Ovary (tissue), 9 donors: ENCODE results near the gene SSH3. TPM values are rescaled to one million over a fixed set of nuclear protein-coding genes. Genes with fewer than 3 reads are reported as not detected.
A peak's percentile ranks its signal among the peaks of the same experiment; 100 is the strongest.

Source experiments
- DNase-seq, 5 donors: peaks; one replicate each; pipeline ENCODE4 v3.0.0-alpha.2; 2019 to 2020
- H3K27ac ChIP-seq, 2 donors: fragments of 200-600 bp; one replicate each; pipeline versions ENCODE4 v1.5.1 to v1.8.0; 2019 to 2022
- H3K27me3 ChIP-seq: fragments of 200-600 bp; one replicate; pipeline ENCODE4 v1.8.0; 2022
- H3K36me3 ChIP-seq: fragments of 200-600 bp; sonication (generic); one replicate; pipeline ENCODE4 v1.5.1; 2019
- H3K4me1 ChIP-seq: one replicate; pipeline ENCODE4 v1.8.1; 2013; ENCODE audit warnings: mild to moderate bottlenecking, moderate library complexity; ENCODE audit not compliant: insufficient read depth
- H3K4me3 ChIP-seq: fragments of 200-600 bp; sonication (generic); one replicate; pipeline ENCODE4 v1.5.1; 2017
- H3K9me3 ChIP-seq, 2 donors: fragments of 200-600 bp in 1 of 2; sonication (generic) in 1 of 2; one replicate each; pipeline versions ENCODE4 v1.5.1 to v1.8.1; 2013 to 2019; ENCODE audit warnings: mild to moderate bottlenecking in 1 of 2, moderate library complexity in 1 of 2
- EP300 ChIP-seq: sonication (generic); formaldehyde crosslinking; IDR thresholded peaks from one replicate; pipeline ENCODE4 v1.6.1; 2017; ENCODE audit warnings: antibody characterized with exemption
- POLR2A ChIP-seq: fragments of 450-650 bp; IDR thresholded peaks from one replicate; pipeline ENCODE4 v1.6.1; 2017; ENCODE audit warnings: antibody characterized with exemption, mild to moderate bottlenecking, moderate library complexity
- WGBS, 3 donors: extraction: QIAGEN DNeasy Blood & Tissue Kit in 1 of 3; methylation state at CpG; one replicate each; pipeline versions ENCODE4 v1.1.5 to v1.1.7; 2013 to 2017; 5-methylcytosine and 5-hydroxymethylcytosine counted together
- intact Hi-C, 4 donors: fragments of 100-400 bp; cut with DNase I; formaldehyde crosslinking; loops; one replicate each; pipeline versions ENCODE4 v1.11.0 to v1.15.1; 2022 to 2023
- polyA plus RNA-seq, 2 donors: library from polyadenylated mRNA; stranded (reverse); fragments of 200-250 nt in 1 of 2; fragments of 350-450 nt in 1 of 2; fragmentation: Illumina TruSeq in 1 of 2; extraction: RNeasy Lipid Tissue Mini Kit (QIAGEN cat#74804) in 1 of 2; gene quantifications; one replicate each; pipeline ENCODE4 v1.2.3, GENCODE V29; 2013 to 2014
- total RNA-seq, 7 donors: library from RNA; depleted of rRNA in 2 of 7; stranded (reverse); fragments of >200 nt in 2 of 7; fragmentation: NEBNext Ultra II Directional in 3 of 7; extraction: Animal tissue kit (Norgen Biotek cat#: 25700) in 3 of 7; gene quantifications; one replicate each; pipeline versions ENCODE4 v1.1.0 to v1.2.4, GENCODE V29; 2016 to 2023
- TF ChIP-seq, protein P1 (sequence below), 3 donors: fragments of 450-650 bp in 2 of 3; fragments of 200-600 bp in 1 of 3; IDR thresholded peaks; one replicate each; pipeline versions ENCODE4 v1.5.1 to v1.8.0; 2016 to 2022; ENCODE audit warnings: antibody characterized with exemption in 3 of 3, mild to moderate bottlenecking in 1 of 3
- donor health status: DM: no; HTN: no; CAD: no; lungs with moderate emphysema.
- donor health status: DM: no; HTN: no; CAD: no.
- donor health status: Bipolar disorder and iron deficiency.
- donor health status: DM: yes; HTN: yes; CAD: no.
- donor health status: DM: no; HTN: no; CAD: no.
- donor health status: DM: yes; HTN: yes; CAD: no.

Gene SSH3
- total and polyA plus RNA-seq, 9 donors, result 18.1 to 69.9 (median 43.9) TPM

DNA sequence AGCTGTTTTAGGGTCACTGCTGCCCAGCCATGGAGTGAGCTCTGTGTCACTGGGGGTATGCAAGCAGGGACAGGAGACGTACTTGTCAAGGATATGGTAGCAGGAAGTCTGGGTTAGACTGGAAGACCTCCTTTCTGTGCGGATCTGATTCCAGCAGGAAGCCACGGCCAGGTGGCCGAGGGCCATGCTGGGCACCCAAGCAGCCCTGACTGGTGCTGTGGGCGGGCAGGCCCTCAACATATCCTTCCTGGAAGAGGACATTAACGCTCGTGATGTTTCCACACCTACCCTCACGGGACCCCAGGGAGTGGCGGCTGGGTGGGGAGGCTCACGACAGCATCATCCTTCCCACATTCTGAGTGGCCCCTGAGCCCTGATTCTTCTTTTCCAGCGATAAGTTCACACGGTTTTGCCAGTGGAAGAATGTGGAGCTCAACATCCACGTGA is 23.0 kb upstream of the SSH3 start:
- intact Hi-C loops, result no loop called here
- peak in 2 of 5 donors; percentile 16 to 19 for DNase-seq
- no peak overlapping the region for H3K4me3 ChIP-seq
- H3K4me1 ChIP-seq, result peaks cover 28% of the 10 kb centered on the region
- no peak overlapping the region for H3K27ac ChIP-seq
- H3K9me3 ChIP-seq, result no peaks in the 10 kb centered on the region
- TF ChIP-seq, protein P1, sequence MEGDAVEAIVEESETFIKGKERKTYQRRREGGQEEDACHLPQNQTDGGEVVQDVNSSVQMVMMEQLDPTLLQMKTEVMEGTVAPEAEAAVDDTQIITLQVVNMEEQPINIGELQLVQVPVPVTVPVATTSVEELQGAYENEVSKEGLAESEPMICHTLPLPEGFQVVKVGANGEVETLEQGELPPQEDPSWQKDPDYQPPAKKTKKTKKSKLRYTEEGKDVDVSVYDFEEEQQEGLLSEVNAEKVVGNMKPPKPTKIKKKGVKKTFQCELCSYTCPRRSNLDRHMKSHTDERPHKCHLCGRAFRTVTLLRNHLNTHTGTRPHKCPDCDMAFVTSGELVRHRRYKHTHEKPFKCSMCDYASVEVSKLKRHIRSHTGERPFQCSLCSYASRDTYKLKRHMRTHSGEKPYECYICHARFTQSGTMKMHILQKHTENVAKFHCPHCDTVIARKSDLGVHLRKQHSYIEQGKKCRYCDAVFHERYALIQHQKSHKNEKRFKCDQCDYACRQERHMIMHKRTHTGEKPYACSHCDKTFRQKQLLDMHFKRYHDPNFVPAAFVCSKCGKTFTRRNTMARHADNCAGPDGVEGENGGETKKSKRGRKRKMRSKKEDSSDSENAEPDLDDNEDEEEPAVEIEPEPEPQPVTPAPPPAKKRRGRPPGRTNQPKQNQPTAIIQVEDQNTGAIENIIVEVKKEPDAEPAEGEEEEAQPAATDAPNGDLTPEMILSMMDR (IDR thresholded peaks at IDR 0.05), result no peak
- TF ChIP-seq POLR2A (no peak), EP300 (no peak)
- no peaks in the 10 kb centered on the region for H3K27me3 ChIP-seq
- 83 to 89% (median 86%) methylated on average over 10 to 13 of the region's 13 CpGs for WGBS, 3 donors
- H3K36me3 ChIP-seq, result no peaks in the 10 kb centered on the region

DNA sequence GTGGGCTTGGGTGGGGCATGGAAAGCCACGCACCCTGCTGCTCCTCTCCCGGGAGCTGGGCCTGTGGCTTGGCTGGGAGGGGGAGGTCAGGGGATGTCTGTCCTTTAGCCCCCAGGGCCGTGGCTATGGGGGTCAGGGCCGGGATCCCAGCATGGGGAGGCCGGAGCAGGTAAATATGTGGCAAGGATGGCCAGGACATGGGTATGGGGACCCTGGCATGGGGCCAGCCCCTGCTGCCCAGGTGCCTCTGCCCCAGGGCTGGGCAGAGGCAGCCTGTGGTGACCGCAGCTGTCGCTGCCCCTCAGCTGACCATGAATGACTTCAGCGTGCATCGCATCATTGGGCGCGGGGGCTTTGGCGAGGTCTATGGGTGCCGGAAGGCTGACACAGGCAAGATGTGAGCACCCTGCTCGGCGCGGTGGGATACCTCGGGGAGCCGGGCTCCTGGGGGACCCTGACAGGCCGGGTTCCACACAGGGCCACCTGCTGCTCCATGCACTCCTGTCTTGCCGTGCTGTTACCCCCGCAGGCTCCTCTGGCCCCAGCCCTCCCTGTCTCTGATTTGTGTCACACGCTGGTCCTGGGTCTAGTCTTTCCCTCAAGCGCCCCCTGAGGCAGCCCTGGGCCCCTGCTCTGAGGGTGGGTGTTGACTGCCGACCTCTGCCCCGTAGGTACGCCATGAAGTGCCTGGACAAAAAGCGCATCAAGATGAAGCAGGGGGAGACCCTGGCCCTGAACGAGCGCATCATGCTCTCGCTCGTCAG is 22.4 kb upstream of the SSH3 start:
- no peak overlapping the region for H3K27ac ChIP-seq
- no peaks in the 10 kb centered on the region for H3K27me3 ChIP-seq
- TF ChIP-seq EP300 (no peak), POLR2A (no peak)
- TF ChIP-seq, protein P1 (IDR thresholded peaks at IDR 0.05), result no peak
- no peaks in the 10 kb centered on the region for H3K36me3 ChIP-seq
- no peaks in the 10 kb centered on the region for H3K9me3 ChIP-seq
- 89 to 90% (median 90%) methylated on average over 28 to 31 of the region's 31 CpGs for WGBS, 3 donors
- DNase-seq, result peak in 2 of 5 donors; percentile 32 to 42
- intact Hi-C loops, result no loop called here
- peaks cover 23% of the 10 kb centered on the region for H3K4me1 ChIP-seq
- H3K4me3 ChIP-seq, result no peak overlapping the region

DNA sequence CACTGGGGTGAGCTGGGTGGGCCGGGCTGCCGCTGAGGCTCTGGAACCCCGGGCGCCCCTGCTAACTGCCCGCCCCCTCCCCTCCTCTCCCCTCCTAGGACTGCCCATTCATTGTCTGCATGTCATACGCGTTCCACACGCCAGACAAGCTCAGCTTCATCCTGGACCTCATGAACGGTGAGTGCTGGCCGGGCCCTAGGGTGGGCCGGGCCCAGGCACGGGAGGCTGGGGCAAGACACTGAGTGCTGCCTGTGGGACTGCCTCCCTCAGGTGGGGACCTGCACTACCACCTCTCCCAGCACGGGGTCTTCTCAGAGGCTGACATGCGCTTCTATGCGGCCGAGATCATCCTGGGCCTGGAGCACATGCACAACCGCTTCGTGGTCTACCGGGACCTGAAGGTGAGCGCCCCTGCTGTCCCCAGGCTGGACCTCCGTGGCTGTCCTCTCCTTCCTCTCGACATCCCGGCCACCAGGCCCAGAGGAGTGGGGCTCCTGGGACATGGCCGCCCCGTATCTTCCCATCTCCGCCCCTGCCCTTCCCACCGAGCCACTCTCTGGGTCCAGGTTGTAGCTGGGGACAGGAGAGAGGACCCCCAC is 21.7 kb upstream of the SSH3 start:
- Histone ChIP-seq H3K4me1 (peaks cover 18% of the 10 kb centered on the region), H3K9me3 (no peaks in the 10 kb centered on the region), H3K27me3 (no peaks in the 10 kb centered on the region), H3K36me3 (no peaks in the 10 kb centered on the region), H3K4me3 (no peak overlapping the region), H3K27ac (no peak overlapping the region)
- WGBS, 3 donors, result 88 to 92% (median 92%) methylated on average over 23 to 27 of the region's 27 CpGs
- intact Hi-C loops, result no loop called here
- peak in 2 of 5 donors; percentile 17 to 33 for DNase-seq
- no peak for TF ChIP-seq EP300
- no peak for TF ChIP-seq POLR2A
- TF ChIP-seq, protein P1 (IDR thresholded peaks at IDR 0.05), result no peak

DNA sequence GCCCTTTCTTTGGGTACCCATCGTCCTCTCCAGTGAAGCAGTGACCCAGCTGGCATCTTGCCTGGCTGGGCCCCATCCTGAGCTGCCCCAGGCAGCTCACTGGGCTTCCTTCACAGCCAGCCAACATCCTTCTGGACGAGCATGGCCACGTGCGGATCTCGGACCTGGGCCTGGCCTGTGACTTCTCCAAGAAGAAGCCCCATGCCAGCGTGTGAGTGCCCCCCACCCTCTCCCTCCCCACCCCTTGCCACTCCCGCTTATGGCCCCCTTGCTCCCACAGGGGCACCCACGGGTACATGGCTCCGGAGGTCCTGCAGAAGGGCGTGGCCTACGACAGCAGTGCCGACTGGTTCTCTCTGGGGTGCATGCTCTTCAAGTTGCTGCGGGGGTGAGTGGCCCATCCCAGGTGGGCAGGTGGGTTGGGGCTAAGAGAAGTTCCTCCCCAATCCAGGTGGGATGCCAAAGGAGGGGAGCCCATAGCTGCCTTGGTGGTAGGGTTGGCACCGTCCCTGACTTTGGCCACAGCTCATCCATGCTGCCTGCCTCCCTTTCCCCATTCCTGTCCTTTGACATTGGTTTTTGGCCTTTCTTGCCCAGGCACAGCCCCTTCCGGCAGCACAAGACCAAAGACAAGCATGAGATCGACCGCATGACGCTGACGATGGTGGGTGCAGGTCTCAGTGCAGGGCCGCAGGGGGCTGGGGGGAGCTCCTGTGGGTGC is 21.0 kb upstream of the SSH3 start:
- TF ChIP-seq POLR2A (no peak), EP300 (no peak)
- TF ChIP-seq, protein P1 (IDR thresholded peaks at IDR 0.05), result no peak
- H3K36me3 ChIP-seq, result no peaks in the 10 kb centered on the region
- H3K27ac ChIP-seq, result no peak overlapping the region
- no peaks in the 10 kb centered on the region for H3K9me3 ChIP-seq
- no peaks in the 10 kb centered on the region for H3K27me3 ChIP-seq
- intact Hi-C loops, result no loop called here
- peak in 2 of 5 donors; percentile 28 to 36 for DNase-seq
- H3K4me1 ChIP-seq, result peaks cover 11% of the 10 kb centered on the region
- 84 to 88% (median 85%) methylated on average over 20 of the region's 20 CpGs for WGBS, 3 donors
- H3K4me3 ChIP-seq, result no peak overlapping the region
